ENCODE results near the gene MT4. TPM values are rescaled to one million over a fixed set of nuclear protein-coding genes. Genes with fewer than 3 reads are reported as not detected.

MT4 gene
- total and polyA plus RNA-seq, 12 donors: not detected

GRCh38 chr16:56611281-56611833 is 46.5 kb downstream of the MT4 start:
- intact Hi-C loops (cut with DNase I): loop anchor here in 2 of 10 donors (1.0 to 2.0 kb wide), 2 partner anchors 13 to 14 kb away; partner anchors contain the start of gene MT1E (in 2 of the 2)
- Histone ChIP-seq H3K4me3 (no peak overlapping the region), H3K9me3 (no peaks in the 10 kb centered on the region), H3K36me3 (no peaks in the 10 kb centered on the region), H3K27me3 (no peaks in the 10 kb centered on the region), H3K27ac (peak overlapping the region; percentile 84 to 99 (median 93)), H3K4me1 (peaks cover 20 to 59% (median 55%) of the 10 kb centered on the region in 9 donors)
- 38 to 47% methylated on average over 2 of the region's 2 CpGs for WGBS, 2 donors
- ATAC-seq (peak; percentile 10 to 80 (median 52)), DNase-seq (peak; percentile 59 to 79)
- no peak for TF ChIP-seq CTCF (IDR thresholded peaks at IDR 0.05)

GRCh38 chr16:56613706-56614105 is 48.8 kb downstream of the MT4 start:
- DNase-seq: no peak
- H3K27me3 ChIP-seq: peaks cover 0 to 20% (median 0%) of the 10 kb centered on the region in 7 donors
- no peak for ATAC-seq
- intact Hi-C loops (cut with DNase I): no loop called here
- no peaks in the 10 kb centered on the region for H3K9me3 ChIP-seq
- no peaks in the 10 kb centered on the region for H3K36me3 ChIP-seq
- no peak overlapping the region for H3K4me3 ChIP-seq
- H3K4me1 ChIP-seq: peaks cover 18 to 60% (median 56%) of the 10 kb centered on the region in 9 donors
- H3K27ac ChIP-seq: no peak overlapping the region
- TF ChIP-seq CTCF (IDR thresholded peaks at IDR 0.05): no peak

GRCh38 chr16:56614549-56614991 is 49.7 kb downstream of the MT4 start:
- peaks cover 18 to 57% (median 49%) of the 10 kb centered on the region in 9 donors for H3K4me1 ChIP-seq
- ATAC-seq: no peak

GRCh38 chr16:56615353-56615752 is 50.5 kb downstream of the MT4 start:
- ATAC-seq (no peak), DNase-seq (no peak)
- Histone ChIP-seq H3K36me3 (no peaks in the 10 kb centered on the region), H3K27ac (no peak overlapping the region), H3K9me3 (no peaks in the 10 kb centered on the region), H3K4me1 (peaks cover 16 to 49% (median 42%) of the 10 kb centered on the region in 9 donors), H3K4me3 (no peak overlapping the region), H3K27me3 (peaks cover 0 to 25% (median 0%) of the 10 kb centered on the region in 7 donors)
- intact Hi-C loops (cut with DNase I): no loop called here
- TF ChIP-seq CTCF (IDR thresholded peaks at IDR 0.05): no peak
- WGBS, 2 donors: 96 to 97% methylated on average over 3 of the region's 3 CpGs

More at GRCh38 chr16:56614549-56614991, 49.7 kb downstream of the MT4 start:
- H3K27ac ChIP-seq: no peak overlapping the region
- intact Hi-C loops (cut with DNase I): no loop called here
- no peaks in the 10 kb centered on the region for H3K36me3 ChIP-seq
- H3K4me3 ChIP-seq: no peak overlapping the region
- no peak for TF ChIP-seq CTCF (IDR thresholded peaks at IDR 0.05)
- H3K27me3 ChIP-seq: peaks cover 0 to 25% (median 0%) of the 10 kb centered on the region in 7 donors
- H3K9me3 ChIP-seq: no peaks in the 10 kb centered on the region
- no peak for DNase-seq
